Activated CD8-positive, alpha-beta T cell treated with anti-CD3 and anti-CD28 coated beads for 36 hours (primary cell): ENCODE measurements around the gene OPCML. TPM values are rescaled to one million over a fixed set of nuclear protein-coding genes. Genes with fewer than 3 reads are reported as not detected.

Experiments
- ATAC-seq: fragments of 200-7000 bp; cut with Tn5 transposase; one replicate; pipeline ENCODE4 v1.10.0; 2021; ENCODE audit warnings: mild to moderate bottlenecking, moderate library complexity
- CTCF ChIA-PET: fragments of 350-600 bp; sonication (Branson Sonifier 250); formaldehyde crosslinking; loops from one replicate; lab custom pipeline; 2021; ENCODE audit warnings: antibody characterized with exemption; lab: Charles Lee
- POLR2A ChIA-PET: fragments of 350-600 bp; sonication (Branson Sonifier 250); formaldehyde crosslinking; loops from one replicate; lab custom pipeline; 2021; ENCODE audit warnings: antibody characterized with exemption; lab: Charles Lee
- DNase-seq: peaks from one replicate; pipeline ENCODE4 v3.0.0-alpha.2; 2020
- H3K27ac Mint-ChIP-seq: one replicate; pipeline ENCODE4 v1.8.0; 2021; ENCODE audit warnings: mild to moderate bottlenecking, mixed read lengths
- H3K27me3 Mint-ChIP-seq: one replicate; pipeline ENCODE4 v1.8.0; 2021; ENCODE audit warnings: mixed read lengths
- H3K36me3 Mint-ChIP-seq: one replicate; pipeline ENCODE4 v1.8.0; 2021; ENCODE audit warnings: low read depth, mixed read lengths
- H3K4me1 Mint-ChIP-seq: one replicate; pipeline ENCODE4 v1.8.0; 2021; ENCODE audit warnings: low read depth, mixed read lengths
- H3K4me3 Mint-ChIP-seq: one replicate; pipeline ENCODE4 v1.8.0; 2021; ENCODE audit warnings: mild to moderate bottlenecking, moderate library complexity, mixed read lengths
- H3K9me3 Mint-ChIP-seq: one replicate; pipeline ENCODE4 v1.8.0; 2021; ENCODE audit warnings: mixed read lengths
- intact Hi-C: fragments of 100-400 bp; cut with micrococcal nuclease; formaldehyde crosslinking; loops from one replicate; pipeline ENCODE4 v1.10.0; 2022
- total RNA-seq, 2 experiments: library from RNA; stranded (reverse); gene quantifications; one replicate each; pipeline ENCODE4 v1.2.3, GENCODE V29; 2021
- TF ChIP-seq, protein P1 (sequence below): fragments of 200-600 bp; IDR thresholded peaks from one replicate; pipeline ENCODE4 v1.8.0; 2022; ENCODE audit warnings: antibody characterized with exemption, mild to moderate bottlenecking

OPCML gene
- total RNA-seq, 2 experiments from 2014 or later: not detected

- Mint-ChIP-seq H3K4me3 (no peak overlapping the region), H3K27ac (no peak overlapping the region), H3K9me3 (no peaks in the 10 kb centered on the region), H3K4me1 (no peaks in the 10 kb centered on the region), H3K27me3 (no peaks in the 10 kb centered on the region), H3K36me3 (no peaks in the 10 kb centered on the region)
- ChIA-PET CTCF (no interaction called here), POLR2A (no interaction called here)
- TF ChIP-seq, protein P1, sequence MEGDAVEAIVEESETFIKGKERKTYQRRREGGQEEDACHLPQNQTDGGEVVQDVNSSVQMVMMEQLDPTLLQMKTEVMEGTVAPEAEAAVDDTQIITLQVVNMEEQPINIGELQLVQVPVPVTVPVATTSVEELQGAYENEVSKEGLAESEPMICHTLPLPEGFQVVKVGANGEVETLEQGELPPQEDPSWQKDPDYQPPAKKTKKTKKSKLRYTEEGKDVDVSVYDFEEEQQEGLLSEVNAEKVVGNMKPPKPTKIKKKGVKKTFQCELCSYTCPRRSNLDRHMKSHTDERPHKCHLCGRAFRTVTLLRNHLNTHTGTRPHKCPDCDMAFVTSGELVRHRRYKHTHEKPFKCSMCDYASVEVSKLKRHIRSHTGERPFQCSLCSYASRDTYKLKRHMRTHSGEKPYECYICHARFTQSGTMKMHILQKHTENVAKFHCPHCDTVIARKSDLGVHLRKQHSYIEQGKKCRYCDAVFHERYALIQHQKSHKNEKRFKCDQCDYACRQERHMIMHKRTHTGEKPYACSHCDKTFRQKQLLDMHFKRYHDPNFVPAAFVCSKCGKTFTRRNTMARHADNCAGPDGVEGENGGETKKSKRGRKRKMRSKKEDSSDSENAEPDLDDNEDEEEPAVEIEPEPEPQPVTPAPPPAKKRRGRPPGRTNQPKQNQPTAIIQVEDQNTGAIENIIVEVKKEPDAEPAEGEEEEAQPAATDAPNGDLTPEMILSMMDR: no peak
- ATAC-seq (no peak), DNase-seq (no peak)
- intact Hi-C loops: no loop called here
Observed at GRCh38 chr11:133271871-133272776, 260.2 kb downstream of the OPCML start.

- ATAC-seq: no peak
- POLR2A ChIA-PET: no interaction called here
- Mint-ChIP-seq H3K27me3 (no peaks in the 10 kb centered on the region), H3K4me3 (no peak overlapping the region), H3K27ac (no peak overlapping the region), H3K4me1 (no peaks in the 10 kb centered on the region), H3K36me3 (no peaks in the 10 kb centered on the region), H3K9me3 (no peaks in the 10 kb centered on the region)
- intact Hi-C loops: no loop called here
- DNase-seq: no peak
- TF ChIP-seq, protein P1: no peak
- CTCF ChIA-PET: no interaction called here
Observed at GRCh38 chr11:133271206-133271605, 261.1 kb downstream of the OPCML start.

GRCh38 chr11:133269267-133269666 is 263.0 kb downstream of the OPCML start:
- Mint-ChIP-seq H3K9me3 (no peaks in the 10 kb centered on the region), H3K27ac (no peak overlapping the region), H3K36me3 (no peaks in the 10 kb centered on the region), H3K27me3 (no peaks in the 10 kb centered on the region), H3K4me3 (no peak overlapping the region), H3K4me1 (no peaks in the 10 kb centered on the region)
- intact Hi-C loops: no loop called here
- TF ChIP-seq, protein P1: no peak
- ATAC-seq (no peak), DNase-seq (no peak)
- CTCF ChIA-PET: no interaction called here
- POLR2A ChIA-PET: no interaction called here

DNA sequence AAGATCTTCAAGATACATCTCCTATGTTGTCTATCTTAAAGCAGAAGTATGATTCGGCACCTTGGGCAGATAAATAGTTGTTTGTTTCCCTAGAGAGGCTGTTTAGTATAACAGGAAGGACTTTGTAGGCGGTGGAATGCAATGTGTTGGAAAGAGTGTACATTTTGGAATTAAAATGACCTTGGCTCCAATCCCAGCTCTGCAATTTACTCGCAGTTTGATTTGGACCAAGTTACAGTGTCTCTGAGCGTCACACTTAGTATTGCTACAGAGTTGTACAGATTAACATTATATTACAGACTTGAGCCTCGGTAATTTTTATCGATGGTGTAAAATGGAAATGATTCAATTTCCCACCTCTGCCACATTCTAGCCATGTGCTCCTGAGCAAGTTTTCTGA is 265.3 kb downstream of the OPCML start:
- H3K27me3 Mint-ChIP-seq: no peaks in the 10 kb centered on the region
- no peak overlapping the region for H3K4me3 Mint-ChIP-seq
- no peak overlapping the region for H3K27ac Mint-ChIP-seq
- no peaks in the 10 kb centered on the region for H3K36me3 Mint-ChIP-seq
- POLR2A ChIA-PET: no interaction called here
- TF ChIP-seq, protein P1: no peak
- no peaks in the 10 kb centered on the region for H3K9me3 Mint-ChIP-seq
- H3K4me1 Mint-ChIP-seq: no peaks in the 10 kb centered on the region
- ATAC-seq (no peak), DNase-seq (no peak)
- intact Hi-C loops: no loop called here
- CTCF ChIA-PET: no interaction called here

DNA sequence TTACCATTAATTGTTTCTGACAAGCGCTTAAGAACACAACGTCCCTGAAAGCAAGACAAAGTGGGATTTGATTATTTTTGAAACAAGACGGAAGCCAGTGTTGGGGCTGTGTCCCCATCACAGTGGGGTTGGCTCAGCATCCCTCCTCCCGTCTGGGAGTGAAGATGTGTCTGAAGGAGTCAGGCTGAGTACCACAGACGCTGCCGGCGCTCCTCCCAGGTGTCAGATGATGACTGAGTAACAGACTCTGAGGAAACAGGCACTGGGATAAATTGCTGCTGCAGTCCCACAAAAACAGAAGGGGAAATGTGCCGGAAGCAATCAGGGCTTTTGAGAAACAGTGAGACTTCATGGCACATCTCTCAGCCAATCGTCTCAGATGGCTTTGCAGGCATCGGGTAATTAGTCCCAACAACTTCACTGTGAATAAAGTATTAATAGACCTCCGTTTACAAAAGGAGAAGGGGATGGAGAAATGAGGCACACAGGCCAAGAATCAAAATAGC is 266.7 kb downstream of the OPCML start:
- Mint-ChIP-seq H3K27me3 (no peaks in the 10 kb centered on the region), H3K4me1 (no peaks in the 10 kb centered on the region), H3K36me3 (no peaks in the 10 kb centered on the region), H3K9me3 (no peaks in the 10 kb centered on the region), H3K4me3 (no peak overlapping the region), H3K27ac (no peak overlapping the region)
- ChIA-PET CTCF (no interaction called here), POLR2A (no interaction called here)
- TF ChIP-seq, protein P1: no peak
- intact Hi-C loops: no loop called here
- no peak for ATAC-seq
- DNase-seq: no peak
